LNCaP clone FGC (cell line): Measurements from ENCODE around the gene TRDMT1.

ENCODE experiments used
- DNase-seq: peaks from one replicate; pipeline ENCODE4 v3.0.0-alpha.2; 2011; ENCODE audit warnings: low read depth
- H3K4me3 ChIP-seq: 2 replicates; pipeline ENCODE4 v1.5.1; 2011; ENCODE audit warnings: mild to moderate bottlenecking, low read depth, low read length, control low read depth
- CTCF ChIP-seq: IDR thresholded peaks from 2 replicates; pipeline ENCODE4 v1.5.1; 2012; ENCODE audit warnings: mild to moderate bottlenecking; ENCODE audit not compliant: control insufficient read depth, insufficient read depth; ENCODE audit errors: extremely low read depth

Gene TRDMT1

GRCh38 chr10:17141504-17142229 lies 59.8 kb downstream of the TRDMT1 start:
- no peak overlapping the region for H3K4me3 ChIP-seq
- TF ChIP-seq CTCF = no peak
- DNase-seq = no peak

GRCh38 chr10:17140386-17140761 lies 61.1 kb downstream of the TRDMT1 start:
- H3K4me3 ChIP-seq = no peak overlapping the region
- TF ChIP-seq CTCF = no peak
- DNase-seq = no peak

- no peak overlapping the region for H3K4me3 ChIP-seq
- DNase-seq = no peak
- TF ChIP-seq CTCF = no peak
Observed at GRCh38 chr10:17138460-17139042, 62.9 kb downstream of the TRDMT1 start.

GRCh38 chr10:17134737-17135260 lies 66.7 kb downstream of the TRDMT1 start:
- H3K4me3 ChIP-seq = no peak overlapping the region
- no peak for DNase-seq
- TF ChIP-seq CTCF = no peak

- no peak overlapping the region for H3K4me3 ChIP-seq
- TF ChIP-seq CTCF = no peak
- no peak for DNase-seq
Observed at GRCh38 chr10:17134282-17134681, 67.2 kb downstream of the TRDMT1 start.

GRCh38 chr10:17129741-17130140 lies 71.7 kb downstream of the TRDMT1 start, which contains the start of gene CUBN:
Gene CUBN (minus strand): TSS chr10:17129811. CDS start chr10:17129765, 46 bp downstream.
- TF ChIP-seq CTCF = no peak
- no peak for DNase-seq
- H3K4me3 ChIP-seq = no peak within 1 kb of the TSS
